Ishikawa (cell line): ENCODE measurements around the gene ABHD12B.

Experiments
- CEBPB ChIP-seq: IDR thresholded peaks from 2 replicates; pipeline ENCODE4 v1.6.1; 2012
- CREB1 ChIP-seq: IDR thresholded peaks from 2 replicates; pipeline ENCODE4 v1.6.1; 2012; ENCODE audit warnings: low read depth
- EGR1 ChIP-seq: IDR thresholded peaks from 2 replicates; pipeline ENCODE4 v1.6.1; 2012
- EP300 ChIP-seq: IDR thresholded peaks from 2 replicates; pipeline ENCODE4 v1.6.1; 2012; ENCODE audit warnings: borderline replicate concordance
- FOXM1 ChIP-seq: IDR thresholded peaks from 2 replicates; pipeline ENCODE4 v1.6.1; 2012; ENCODE audit warnings: low read depth, borderline replicate concordance
- MAX ChIP-seq: IDR thresholded peaks from 2 replicates; pipeline ENCODE4 v1.6.1; 2012
- NFIC ChIP-seq: IDR thresholded peaks from 2 replicates; pipeline ENCODE4 v1.6.1; 2012
- RAD21 ChIP-seq: IDR thresholded peaks from 2 replicates; pipeline ENCODE4 v1.6.1; 2012; ENCODE audit warnings: low read depth
- REST ChIP-seq: IDR thresholded peaks from 2 replicates; pipeline ENCODE4 v1.6.1; 2012; ENCODE audit warnings: low read depth, mild to moderate bottlenecking
- TAF1 ChIP-seq: IDR thresholded peaks from 2 replicates; pipeline ENCODE4 v1.6.1; 2012; ENCODE audit warnings: low read depth, mild to moderate bottlenecking
- TEAD4 ChIP-seq: IDR thresholded peaks from 2 replicates; pipeline ENCODE4 v1.6.1; 2012
- USF1 ChIP-seq: IDR thresholded peaks from 2 replicates; pipeline ENCODE4 v1.6.1; 2012
- YY1 ChIP-seq: IDR thresholded peaks from 2 replicates; pipeline ENCODE4 v1.6.1; 2012; ENCODE audit warnings: low read depth

- TF ChIP-seq REST: no peak
- TF ChIP-seq MAX: no peak
- TF ChIP-seq CREB1: no peak
- TF ChIP-seq USF1: no peak
- TF ChIP-seq EGR1: no peak
- TF ChIP-seq NFIC: no peak
- TF ChIP-seq FOXM1: no peak
- TF ChIP-seq CEBPB: no peak
- TF ChIP-seq EP300: no peak
- no peak for TF ChIP-seq TAF1
- TF ChIP-seq RAD21: no peak
- no peak for TF ChIP-seq TEAD4
- no peak for TF ChIP-seq YY1
Measured at GRCh38 chr14:50937325-50937724, 65.5 kb downstream of the ABHD12B start.
